GM23248 (cell line): ENCODE results near the gene RNF149.
"Not testable (repeated sequence)": the region's sequence is repeated elsewhere in the genome, so short reads cannot be mapped to it uniquely, and the experiment has no call there.

Experiments
- EZH2 ChIP-seq: fragments of 200-600 bp; sonication (generic); IDR thresholded peaks from 2 replicates; pipeline ENCODE4 v1.6.1; 2018; ENCODE audit warnings: antibody characterized with exemption, mild to moderate bottlenecking; ENCODE audit not compliant: insufficient read depth, poor library complexity, severe bottlenecking
- EZH2phosphoT487 ChIP-seq: fragments of 200-600 bp; sonication (generic); IDR thresholded peaks from 2 replicates; pipeline ENCODE4 v1.6.1; 2018; ENCODE audit warnings: antibody characterized with exemption, moderate library complexity, mild to moderate bottlenecking, low read depth; ENCODE audit not compliant: insufficient read depth

- not testable (repeated sequence) for TF ChIP-seq EZH2phosphoT487, EZH2
Observed at GRCh38 chr2:101235956-101236355, 72.5 kb downstream of the RNF149 start.
